ENCODE results near the gene NDUFS1.

- no peak for TF ChIP-seq CTCF (IDR thresholded peaks at IDR 0.05)
- TF ChIP-seq POLR2AphosphoS5 (IDR thresholded peaks at IDR 0.05; ENCODE audit: insufficient read depth in 1 of 2, low read depth in 1 of 2) = no peak
- no peak for TF ChIP-seq POLR2A (IDR thresholded peaks at IDR 0.05)
Measured at GRCh38 chr2:206080927-206081326, 78.3 kb downstream of the NDUFS1 start.
